OCI-LY1 (cell line): ENCODE data around the gene GIGYF2.

Source experiments
- H2AFZ ChIP-seq: fragments of 200-600 bp; sonication (generic), shearing (Covaris generic); 2 replicates; pipeline ENCODE4 v1.6.0; 2014; ENCODE audit warnings: antibody characterized with exemption, mild to moderate bottlenecking, low read length
- H3F3A ChIP-seq: fragments of 200-600 bp; sonication (generic), shearing (Covaris generic); 2 replicates; pipeline ENCODE4 v1.6.0; 2014; ENCODE audit warnings: mild to moderate bottlenecking, antibody characterized with exemption, low read length, moderate library complexity; ENCODE audit not compliant: insufficient read depth
- H3K27ac ChIP-seq: fragments of 200-600 bp; sonication (generic); 2 replicates; pipeline ENCODE4 v1.5.1; 2014; ENCODE audit warnings: low read length, mixed run types, mild to moderate bottlenecking, low read depth; ENCODE audit not compliant: poor library complexity, severe bottlenecking
- H3K27me3 ChIP-seq: fragments of 200-600 bp; sonication (generic); 2 replicates; pipeline ENCODE4 v1.6.0; 2014; ENCODE audit warnings: antibody characterized with exemption, mild to moderate bottlenecking, low read length, moderate library complexity; ENCODE audit not compliant: insufficient read depth
- H3K36me3 ChIP-seq: fragments of 200-600 bp; sonication (generic); 2 replicates; pipeline ENCODE4 v1.6.1; 2014; ENCODE audit warnings: mild to moderate bottlenecking, antibody characterized with exemption, low read length, moderate library complexity, mixed read lengths; ENCODE audit not compliant: insufficient read depth
- H3K4me1 ChIP-seq: fragments of 200-600 bp; sonication (generic); 2 replicates; pipeline ENCODE4 v1.5.1; 2014; ENCODE audit warnings: mild to moderate bottlenecking, low read length, moderate library complexity; ENCODE audit not compliant: insufficient read depth, severe bottlenecking
- H3K4me2 ChIP-seq: fragments of 200-600 bp; sonication (generic), shearing (Covaris generic); 2 replicates; pipeline ENCODE4 v1.6.1; 2014; ENCODE audit warnings: low read length
- H3K4me3 ChIP-seq: fragments of 200-600 bp; sonication (generic); 2 replicates; pipeline ENCODE4 v1.5.1; 2014; ENCODE audit warnings: low read length, low read depth, mild to moderate bottlenecking, mixed read lengths; ENCODE audit not compliant: poor library complexity, severe bottlenecking
- H3K79me2 ChIP-seq: fragments of 200-600 bp; shearing (Covaris generic); 2 replicates; pipeline ENCODE4 v1.6.1; 2016; ENCODE audit warnings: mixed run types, low read length, mixed read lengths; ENCODE audit not compliant: insufficient read depth
- H3K9ac ChIP-seq: fragments of 200-600 bp; sonication (generic), shearing (Covaris generic); 2 replicates; pipeline ENCODE4 v1.6.1; 2014; ENCODE audit warnings: mild to moderate bottlenecking, low read length, mixed read lengths
- H3K9me2 ChIP-seq: fragments of 200-600 bp; sonication (generic), shearing (Covaris generic); 2 replicates; pipeline ENCODE4 v1.6.1; 2014; ENCODE audit warnings: low read depth, mild to moderate bottlenecking, low read length, mixed read lengths
- H3K9me3 ChIP-seq: fragments of 200-600 bp; shearing (Covaris generic); 2 replicates; pipeline ENCODE4 v1.6.1; 2014; ENCODE audit warnings: low read length, mixed read lengths
- H4K20me1 ChIP-seq: fragments of 200-600 bp; sonication (generic), shearing (Covaris generic); 2 replicates; pipeline ENCODE4 v1.6.0; 2016; ENCODE audit warnings: mild to moderate bottlenecking, low read length; ENCODE audit not compliant: insufficient read depth
- EZH2 ChIP-seq: fragments of 200-600 bp; sonication (generic), shearing (Covaris generic); IDR thresholded peaks from 2 replicates; pipeline ENCODE4 v1.8.0; 2017; ENCODE audit warnings: borderline replicate concordance, mixed run types, mild to moderate bottlenecking, antibody characterized with exemption, low read length, moderate library complexity, mixed read lengths
- TF ChIP-seq, protein P1 (sequence below): fragments of 200-600 bp; sonication (generic), shearing (Covaris generic); IDR thresholded peaks from 2 replicates; pipeline ENCODE4 v1.5.1; 2017; ENCODE audit warnings: mild to moderate bottlenecking, antibody characterized with exemption, low read length, moderate library complexity, mixed read lengths

The GIGYF2 gene

DNA sequence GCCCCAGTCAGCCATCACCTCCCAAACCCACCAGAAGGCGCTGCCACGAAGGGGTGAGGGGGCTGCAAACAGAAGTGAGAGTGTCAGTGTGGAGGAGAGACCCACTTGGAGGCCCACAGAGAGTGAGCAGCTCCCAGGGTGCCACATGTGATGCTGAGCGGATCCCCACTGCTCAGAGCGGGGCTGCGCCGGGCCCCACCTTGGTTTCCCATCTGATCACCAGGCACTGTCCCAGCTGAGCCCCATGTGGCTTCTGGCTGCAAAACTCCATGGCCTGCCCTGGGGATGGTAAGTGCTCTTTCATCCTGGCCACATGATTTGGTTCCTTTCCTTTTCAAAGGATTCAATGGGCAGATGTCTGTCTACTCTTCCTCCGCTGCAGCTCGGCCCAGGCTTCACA lies 196.7 kb downstream of the GIGYF2 start:
- H3K36me3 ChIP-seq = no peaks in the 10 kb centered on the region
- no peaks in the 10 kb centered on the region for H3F3A ChIP-seq
- no peak overlapping the region for H2AFZ ChIP-seq
- H3K4me3 ChIP-seq = no peak overlapping the region
- H3K79me2 ChIP-seq = no peaks in the 10 kb centered on the region
- peaks cover 8% of the 10 kb centered on the region for H3K27me3 ChIP-seq
- no peak for TF ChIP-seq EZH2
- TF ChIP-seq, protein P1, sequence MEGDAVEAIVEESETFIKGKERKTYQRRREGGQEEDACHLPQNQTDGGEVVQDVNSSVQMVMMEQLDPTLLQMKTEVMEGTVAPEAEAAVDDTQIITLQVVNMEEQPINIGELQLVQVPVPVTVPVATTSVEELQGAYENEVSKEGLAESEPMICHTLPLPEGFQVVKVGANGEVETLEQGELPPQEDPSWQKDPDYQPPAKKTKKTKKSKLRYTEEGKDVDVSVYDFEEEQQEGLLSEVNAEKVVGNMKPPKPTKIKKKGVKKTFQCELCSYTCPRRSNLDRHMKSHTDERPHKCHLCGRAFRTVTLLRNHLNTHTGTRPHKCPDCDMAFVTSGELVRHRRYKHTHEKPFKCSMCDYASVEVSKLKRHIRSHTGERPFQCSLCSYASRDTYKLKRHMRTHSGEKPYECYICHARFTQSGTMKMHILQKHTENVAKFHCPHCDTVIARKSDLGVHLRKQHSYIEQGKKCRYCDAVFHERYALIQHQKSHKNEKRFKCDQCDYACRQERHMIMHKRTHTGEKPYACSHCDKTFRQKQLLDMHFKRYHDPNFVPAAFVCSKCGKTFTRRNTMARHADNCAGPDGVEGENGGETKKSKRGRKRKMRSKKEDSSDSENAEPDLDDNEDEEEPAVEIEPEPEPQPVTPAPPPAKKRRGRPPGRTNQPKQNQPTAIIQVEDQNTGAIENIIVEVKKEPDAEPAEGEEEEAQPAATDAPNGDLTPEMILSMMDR = no peak
- no peak overlapping the region for H3K9ac ChIP-seq
- H3K4me2 ChIP-seq = no peak overlapping the region
- H3K27ac ChIP-seq = no peak overlapping the region
- H3K9me3 ChIP-seq = no peaks in the 10 kb centered on the region
- no peaks in the 10 kb centered on the region for H4K20me1 ChIP-seq
- H3K9me2 ChIP-seq = no peaks in the 10 kb centered on the region
- no peaks in the 10 kb centered on the region for H3K4me1 ChIP-seq

DNA sequence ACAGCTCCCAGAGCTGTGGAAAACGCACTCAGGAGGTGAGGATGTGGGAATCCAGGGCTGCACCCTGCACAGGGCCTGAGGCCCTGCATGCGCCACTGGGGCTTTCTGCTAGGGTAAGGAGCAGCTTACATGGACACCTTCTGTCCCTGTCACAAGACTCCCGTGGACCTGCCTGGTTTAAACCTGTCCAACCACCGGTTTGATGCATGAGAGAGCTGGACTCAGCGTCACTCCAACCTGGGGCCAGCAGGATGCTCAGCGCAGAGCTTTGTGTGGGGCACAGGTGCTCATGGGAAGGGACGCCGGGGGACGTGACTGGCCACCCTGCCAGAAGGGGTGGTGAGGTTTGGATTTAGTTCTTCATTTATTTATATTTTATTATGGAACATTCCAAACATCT lies 197.1 kb downstream of the GIGYF2 start:
- Histone ChIP-seq H3K4me2 (no peak overlapping the region), H3K4me1 (no peaks in the 10 kb centered on the region), H3K79me2 (no peaks in the 10 kb centered on the region), H3K36me3 (no peaks in the 10 kb centered on the region), H3F3A (no peaks in the 10 kb centered on the region), H3K27ac (no peak overlapping the region), H3K9me2 (no peaks in the 10 kb centered on the region), H2AFZ (no peak overlapping the region), H4K20me1 (no peaks in the 10 kb centered on the region), H3K27me3 (peaks cover 8% of the 10 kb centered on the region), H3K9ac (no peak overlapping the region), H3K4me3 (no peak overlapping the region), H3K9me3 (no peaks in the 10 kb centered on the region)
- TF ChIP-seq, protein P1 = no peak
- TF ChIP-seq EZH2 = no peak

DNA sequence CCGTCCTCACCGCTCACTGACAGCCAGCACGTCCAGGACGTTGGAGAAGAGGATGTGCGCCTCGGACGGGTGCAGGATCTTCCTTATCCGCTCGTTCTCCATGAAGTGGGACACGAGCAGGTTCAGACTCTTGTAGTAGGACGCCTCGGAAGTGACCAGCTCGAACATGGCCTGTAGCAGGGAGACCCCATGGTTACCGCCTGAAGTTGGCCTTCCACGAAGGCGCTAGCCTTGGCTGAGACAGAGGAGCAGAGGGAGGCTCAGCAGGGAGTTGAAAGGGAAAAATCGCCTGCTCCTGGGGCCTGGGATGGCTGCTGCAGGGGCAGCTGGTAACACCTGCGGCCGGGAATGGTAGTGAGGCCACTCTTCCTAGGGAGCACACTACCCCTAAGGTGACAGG lies 197.6 kb downstream of the GIGYF2 start:
- Histone ChIP-seq H3K9me2 (no peaks in the 10 kb centered on the region), H3K27ac (no peak overlapping the region), H3K9me3 (no peaks in the 10 kb centered on the region), H2AFZ (no peak overlapping the region), H3K4me1 (no peaks in the 10 kb centered on the region), H3K27me3 (peaks cover 8% of the 10 kb centered on the region), H3K4me3 (no peak overlapping the region), H4K20me1 (no peaks in the 10 kb centered on the region), H3F3A (no peaks in the 10 kb centered on the region), H3K36me3 (no peaks in the 10 kb centered on the region), H3K9ac (no peak overlapping the region), H3K79me2 (no peaks in the 10 kb centered on the region), H3K4me2 (no peak overlapping the region)
- TF ChIP-seq, protein P1 = no peak
- no peak for TF ChIP-seq EZH2
